Mesendoderm (in vitro differentiated cells): Measurements from ENCODE around the gene TMEM126B. TPM values are rescaled to one million over a fixed set of nuclear protein-coding genes. Genes with fewer than 3 reads are reported as not detected.

Experiments
- DNase-seq: peaks from one replicate; pipeline ENCODE4 v3.0.0; 2013
- H2AK5ac ChIP-seq: 2 replicates; pipeline ENCODE4 v1.6.1; 2013; ENCODE audit warnings: low read length, inconsistent platforms
- H2BK120ac ChIP-seq: 2 replicates; pipeline ENCODE4 v1.6.1; 2013; ENCODE audit warnings: low read depth, mild to moderate bottlenecking, low read length, moderate library complexity, mixed read lengths
- H2BK15ac ChIP-seq: replicated peaks from 2 replicates; pipeline ENCODE4 v1.6.1; 2013; ENCODE audit warnings: low read depth, mild to moderate bottlenecking, moderate library complexity
- H2BK5ac ChIP-seq: 2 replicates; pipeline ENCODE4 v1.6.1; 2013; ENCODE audit warnings: low read length, inconsistent platforms
- H3K18ac ChIP-seq: 2 replicates; pipeline ENCODE4 v1.6.1; 2013; ENCODE audit warnings: mild to moderate bottlenecking, low read length, mixed read lengths
- H3K23ac ChIP-seq: one replicate; pipeline ENCODE4 v1.6.1; 2013; ENCODE audit warnings: low read length
- H3K27ac ChIP-seq: 2 replicates; pipeline ENCODE4 v1.5.1; 2013; ENCODE audit warnings: low read depth, mild to moderate bottlenecking, inconsistent platforms, low read length, moderate library complexity
- H3K27me3 ChIP-seq: 2 replicates; pipeline ENCODE4 v1.6.1; 2013; ENCODE audit warnings: low read length, control low read depth, mild to moderate bottlenecking, inconsistent platforms; ENCODE audit not compliant: insufficient read depth, poor library complexity
- H3K36me3 ChIP-seq: 2 replicates; pipeline ENCODE4 v1.6.1; 2013; ENCODE audit warnings: low read length, inconsistent platforms; ENCODE audit not compliant: control insufficient read depth, insufficient read depth
- H3K4ac ChIP-seq: one replicate; pipeline ENCODE4 v1.6.1; 2013; ENCODE audit warnings: low read depth, mild to moderate bottlenecking, low read length, moderate library complexity
- H3K4me1 ChIP-seq: 2 replicates; pipeline ENCODE4 v1.6.1; 2013; ENCODE audit warnings: low read depth, low read length, inconsistent platforms; ENCODE audit not compliant: control insufficient read depth
- H3K4me2 ChIP-seq: 2 replicates; pipeline ENCODE4 v1.6.1; 2013; ENCODE audit warnings: low read length
- H3K4me3 ChIP-seq: 2 replicates; pipeline ENCODE4 v1.5.1; 2013; ENCODE audit warnings: mild to moderate bottlenecking, low read length
- H3K56ac ChIP-seq: one replicate; pipeline ENCODE4 v1.6.1; 2013; ENCODE audit warnings: low read length
- H3K79me1 ChIP-seq: 2 replicates; pipeline ENCODE4 v1.6.1; 2013; ENCODE audit warnings: low read length, inconsistent platforms
- H3K79me2 ChIP-seq: 2 replicates; pipeline ENCODE4 v1.6.1; 2013; ENCODE audit warnings: mild to moderate bottlenecking, low read length; ENCODE audit not compliant: control insufficient read depth, insufficient read depth
- H3K9ac ChIP-seq: 2 replicates; pipeline ENCODE4 v1.6.1; 2013; ENCODE audit warnings: low read length, inconsistent platforms
- H4K5ac ChIP-seq: one replicate; pipeline ENCODE4 v1.6.1; 2013; ENCODE audit warnings: low read length
- H4K8ac ChIP-seq: one replicate; pipeline ENCODE4 v1.6.1; 2013; ENCODE audit warnings: low read depth, mild to moderate bottlenecking, control low read depth, low read length, moderate library complexity
- WGBS: extraction: QIAGEN DNeasy Blood & Tissue Kit; methylation state at CpG from one replicate; pipeline ENCODE4 v1.1.7; 2013; ENCODE audit warnings: low lambda C conversion rate, missing lambda C conversion rate; ENCODE audit not compliant: insufficient coverage; ENCODE audit errors: extremely low coverage; 5-methylcytosine and 5-hydroxymethylcytosine counted together
- polyA plus RNA-seq, 2 experiments: library from polyadenylated mRNA; stranded (reverse); fragments of 200-250 nt; gene quantifications; one replicate each; pipeline ENCODE4 v1.2.3, GENCODE V29; 2013

TMEM126B gene
- polyA plus RNA-seq (2013, experiment 1 of 2): 77.1 TPM
- 75.3 TPM for polyA plus RNA-seq (2013, experiment 2 of 2)

DNA sequence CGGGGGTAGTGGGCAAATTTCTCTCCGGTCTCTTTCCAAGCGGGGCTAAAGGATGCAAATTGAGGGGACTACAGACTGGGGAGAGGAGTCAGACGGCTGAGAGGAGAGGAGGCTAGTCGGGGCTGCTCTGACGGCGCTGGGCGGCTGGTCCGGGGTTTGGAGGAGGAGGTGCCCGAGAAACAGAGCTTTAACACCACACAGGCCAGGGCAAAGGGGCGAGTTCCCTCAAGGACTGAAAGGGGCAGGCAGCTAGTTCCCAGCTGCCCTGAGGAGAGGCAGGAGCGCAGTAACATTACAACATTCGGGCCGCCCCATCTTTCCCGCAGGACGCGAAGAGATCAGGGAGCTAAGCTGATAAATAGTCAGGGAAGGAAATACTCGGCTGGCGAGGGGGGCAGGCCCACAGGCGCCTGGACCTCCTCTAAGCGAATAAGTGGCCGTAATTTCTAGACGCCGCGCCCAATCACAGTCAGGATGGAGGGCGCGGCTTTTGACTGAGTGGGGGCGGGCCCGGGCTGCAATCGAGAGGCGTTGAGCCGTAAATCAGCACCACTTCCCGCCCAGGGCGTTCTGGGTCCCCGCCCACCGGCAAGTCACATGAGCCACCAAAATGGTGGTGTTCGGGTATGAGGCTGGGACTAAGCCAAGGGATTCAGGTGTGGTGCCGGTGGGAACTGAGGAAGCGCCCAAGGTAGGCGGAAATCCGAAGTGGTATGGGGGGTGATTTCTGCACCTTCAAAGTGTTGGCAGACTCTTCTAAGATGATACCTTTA lies at the start of gene TMEM126B:
TMEM126B (plus strand) TSS at position 596 of the 773 bp plus-strand sequence; CDS start at position 611, 15 bp downstream.
- H3K18ac ChIP-seq: peak within 1 kb of the TSS; percentile 42
- H3K27me3 ChIP-seq: no peaks in the 10 kb centered on the region
- H3K56ac ChIP-seq: peak within 1 kb of the TSS; percentile 84
- H3K23ac ChIP-seq: no peak within 1 kb of the TSS
- no peak within 1 kb of the TSS for H2AK5ac ChIP-seq
- H3K4me1 ChIP-seq: no peaks in the 10 kb centered on the region
- no peak within 1 kb of the TSS for H2BK5ac ChIP-seq
- H3K27ac ChIP-seq: peak within 1 kb of the TSS; percentile 65
- H3K79me2 ChIP-seq: peaks cover 26% of the 10 kb centered on the region
- H3K4ac ChIP-seq: no peak within 1 kb of the TSS
- H2BK15ac ChIP-seq: no peak within 1 kb of the TSS
- H3K4me3 ChIP-seq: peak within 1 kb of the TSS; percentile 80
- H4K5ac ChIP-seq: no peak within 1 kb of the TSS
- peak within 1 kb of the TSS; percentile 84 for H3K4me2 ChIP-seq
- DNase-seq: peak; percentile 99
- peaks cover 2% of the 10 kb centered on the region for H3K36me3 ChIP-seq
- H3K9ac ChIP-seq: peak within 1 kb of the TSS; percentile 91
- no peak within 1 kb of the TSS for H4K8ac ChIP-seq
- H3K79me1 ChIP-seq: peaks cover 5% of the 10 kb centered on the region
- H2BK120ac ChIP-seq: peak within 1 kb of the TSS; percentile 68
- no CpG with 5 or more reads among the region's 41 CpGs for WGBS

DNA sequence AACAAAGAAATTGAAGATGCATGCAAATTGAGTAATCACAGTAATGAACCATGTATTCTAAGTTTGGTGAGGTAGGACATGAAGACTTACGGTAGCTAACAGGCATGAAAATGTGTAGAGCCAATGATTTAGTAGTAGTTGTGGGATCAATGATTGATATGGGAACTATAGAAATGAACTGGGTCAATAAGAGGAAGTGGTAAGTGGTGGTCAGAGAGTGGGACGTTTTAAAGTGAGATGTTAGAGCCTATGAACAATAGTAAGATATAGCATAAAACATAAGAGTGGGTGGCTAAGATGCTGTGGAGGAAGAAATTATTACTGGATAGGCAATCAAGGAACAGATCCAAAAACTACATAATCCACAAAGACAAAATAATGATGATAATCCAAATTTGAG lies 46.3 kb upstream of the TMEM126B start:
- no peak overlapping the region for H2BK15ac ChIP-seq
- WGBS: no CpG with 5 or more reads among the region's 2 CpGs

GRCh38 chr11:85589373-85589772 lies 39.0 kb upstream of the TMEM126B start:
- Histone ChIP-seq H3K23ac (no peak overlapping the region), H3K79me1 (no peaks in the 10 kb centered on the region), H4K8ac (no peak overlapping the region), H3K36me3 (no peaks in the 10 kb centered on the region), H3K9ac (no peak overlapping the region), H3K27me3 (no peaks in the 10 kb centered on the region), H2BK120ac (no peak overlapping the region), H3K79me2 (no peaks in the 10 kb centered on the region), H2AK5ac (no peak overlapping the region), H2BK15ac (no peak overlapping the region), H2BK5ac (no peak overlapping the region), H3K4me3 (no peak overlapping the region), H3K18ac (no peak overlapping the region), H4K5ac (no peak overlapping the region), H3K4ac (no peak overlapping the region), H3K4me1 (no peaks in the 10 kb centered on the region), H3K27ac (no peak overlapping the region), H3K56ac (no peak overlapping the region), H3K4me2 (no peak overlapping the region)
- DNase-seq: peak; percentile 42
- WGBS: no CpG with 5 or more reads among the region's 3 CpGs

More for the DNA sequence above, 46.3 kb upstream of the TMEM126B start:
- H3K56ac ChIP-seq: no peak overlapping the region
- DNase-seq: no peak
- no peak overlapping the region for H3K4me2 ChIP-seq
- H3K27ac ChIP-seq: no peak overlapping the region
- H3K23ac ChIP-seq: no peak overlapping the region
- H2BK120ac ChIP-seq: no peak overlapping the region
- H3K4ac ChIP-seq: no peak overlapping the region
- no peak overlapping the region for H3K18ac ChIP-seq
- no peaks in the 10 kb centered on the region for H3K79me1 ChIP-seq
- H2AK5ac ChIP-seq: no peak overlapping the region
- H3K27me3 ChIP-seq: no peaks in the 10 kb centered on the region
- H3K4me3 ChIP-seq: no peak overlapping the region
- no peak overlapping the region for H4K8ac ChIP-seq
- H3K79me2 ChIP-seq: no peaks in the 10 kb centered on the region
- H3K4me1 ChIP-seq: no peaks in the 10 kb centered on the region
- no peaks in the 10 kb centered on the region for H3K36me3 ChIP-seq
- no peak overlapping the region for H2BK5ac ChIP-seq
- H3K9ac ChIP-seq: no peak overlapping the region
- H4K5ac ChIP-seq: no peak overlapping the region

DNA sequence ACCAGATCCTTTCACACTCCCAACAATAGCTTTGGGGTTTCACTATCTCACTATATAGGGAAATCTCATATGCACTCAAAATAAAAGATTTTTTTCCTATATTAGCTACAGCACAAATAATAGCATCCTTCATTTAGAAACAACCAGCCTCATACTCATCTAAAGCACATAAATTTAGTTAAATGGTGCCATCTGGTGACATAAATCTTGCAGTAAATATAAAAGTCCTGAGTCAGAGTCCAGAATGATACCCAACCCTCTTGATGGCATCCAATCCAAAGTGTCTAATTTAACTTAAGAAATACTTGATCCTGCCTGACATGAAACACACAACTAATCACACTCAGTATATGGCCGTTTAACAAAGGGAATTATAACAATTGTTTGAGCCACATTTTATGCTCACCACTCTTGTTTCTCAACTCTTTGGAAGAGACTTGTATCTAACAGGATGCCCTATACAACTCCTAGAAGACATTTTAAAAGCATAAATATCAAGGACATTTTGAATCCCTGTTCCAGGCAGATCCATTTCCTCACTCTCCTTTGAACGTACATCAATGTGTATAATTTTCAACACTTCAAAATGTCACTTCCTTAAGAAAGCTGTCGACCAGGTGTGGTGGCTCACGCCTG lies 37.4 kb upstream of the TMEM126B start:
- Histone ChIP-seq H3K9ac (no peak overlapping the region), H4K5ac (no peak overlapping the region), H2BK5ac (no peak overlapping the region), H2BK120ac (no peak overlapping the region), H3K4me2 (no peak overlapping the region), H3K56ac (no peak overlapping the region), H3K4ac (no peak overlapping the region), H3K27me3 (no peaks in the 10 kb centered on the region), H4K8ac (no peak overlapping the region), H2AK5ac (no peak overlapping the region), H3K4me3 (no peak overlapping the region), H3K27ac (no peak overlapping the region), H3K23ac (no peak overlapping the region), H3K4me1 (no peaks in the 10 kb centered on the region), H3K79me1 (no peaks in the 10 kb centered on the region), H3K36me3 (no peaks in the 10 kb centered on the region), H3K18ac (no peak overlapping the region), H2BK15ac (no peak overlapping the region), H3K79me2 (no peaks in the 10 kb centered on the region)
- no CpG with 5 or more reads among the region's 4 CpGs for WGBS
- DNase-seq: peak; percentile 70

DNA sequence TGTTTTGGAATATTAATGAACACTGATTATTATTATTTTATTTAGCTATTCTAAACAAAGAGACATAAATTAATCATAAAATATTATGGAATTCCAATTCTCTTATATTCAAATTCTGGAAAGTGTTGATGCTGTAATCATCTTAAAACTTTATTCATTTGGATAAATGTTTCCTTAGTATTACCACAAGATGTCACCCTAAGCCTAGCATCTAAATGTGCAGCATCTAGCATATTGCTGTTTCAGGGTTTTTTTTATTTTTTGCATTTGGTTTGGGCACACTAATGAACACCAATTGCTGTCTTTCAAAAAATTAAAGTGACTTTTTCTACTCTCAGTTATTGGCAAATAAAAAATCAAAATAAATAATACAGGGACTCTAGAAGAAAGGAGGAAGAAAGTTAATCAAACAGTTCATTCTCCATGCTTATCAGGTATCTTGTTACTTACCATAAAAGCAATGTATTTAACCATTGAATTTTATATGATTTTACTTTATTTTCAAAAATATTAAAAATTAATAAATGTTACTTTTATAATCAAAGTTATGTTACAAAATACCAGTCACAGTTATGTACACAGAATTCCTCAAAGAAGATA lies 33.0 kb upstream of the TMEM126B start:
- no peaks in the 10 kb centered on the region for H3K79me1 ChIP-seq
- H3K36me3 ChIP-seq: no peaks in the 10 kb centered on the region
- H3K27me3 ChIP-seq: no peaks in the 10 kb centered on the region
- no peak overlapping the region for H3K4me2 ChIP-seq
- H3K56ac ChIP-seq: no peak overlapping the region
- no peak overlapping the region for H2BK15ac ChIP-seq
- H2BK5ac ChIP-seq: no peak overlapping the region
- no peaks in the 10 kb centered on the region for H3K4me1 ChIP-seq
- H4K8ac ChIP-seq: no peak overlapping the region
- H3K79me2 ChIP-seq: no peaks in the 10 kb centered on the region
- no peak overlapping the region for H4K5ac ChIP-seq
- H3K23ac ChIP-seq: no peak overlapping the region
- H2BK120ac ChIP-seq: no peak overlapping the region
- no peak overlapping the region for H2AK5ac ChIP-seq
- H3K9ac ChIP-seq: no peak overlapping the region
- no peak overlapping the region for H3K27ac ChIP-seq
- peak; percentile 37 for DNase-seq
- no peak overlapping the region for H3K4ac ChIP-seq
- no peak overlapping the region for H3K18ac ChIP-seq
- no peak overlapping the region for H3K4me3 ChIP-seq
